Mesodermal cell (in vitro differentiated cells): ENCODE data around the gene SOWAHB.

ENCODE experiments used
- H3K27ac ChIP-seq: 2 replicates; pipeline ENCODE4 v1.7.0; 2013; ENCODE audit warnings: mild to moderate bottlenecking, low read depth, low read length, moderate library complexity; ENCODE audit not compliant: severe bottlenecking
- H3K36me3 ChIP-seq: 2 replicates; pipeline ENCODE4 v1.7.1; 2013; ENCODE audit warnings: mild to moderate bottlenecking, low read length, moderate library complexity; ENCODE audit not compliant: control insufficient read depth, insufficient read depth
- H3K4me1 ChIP-seq: one replicate; pipeline ENCODE4 v1.7.1; 2013; ENCODE audit warnings: mild to moderate bottlenecking, low read length; ENCODE audit not compliant: insufficient read depth, control insufficient read depth, poor library complexity, severe bottlenecking
- H3K4me3 ChIP-seq: 2 replicates; pipeline ENCODE4 v1.7.0; 2013; ENCODE audit warnings: low read length, control low read depth, mild to moderate bottlenecking; ENCODE audit not compliant: insufficient read depth, poor library complexity, severe bottlenecking; ENCODE audit errors: extremely low read depth
- H3K9me3 ChIP-seq: 2 replicates; pipeline ENCODE4 v1.7.1; 2013; ENCODE audit warnings: mild to moderate bottlenecking, low read length, moderate library complexity; ENCODE audit not compliant: control insufficient read depth
- WGBS, 2 experiments: methylation state at CpG; one replicate each; pipeline ENCODE4 v1.1.5; 2013; ENCODE audit warnings: missing lambda C conversion rate in 2 of 2; ENCODE audit not compliant: insufficient coverage in 2 of 2; 5-methylcytosine and 5-hydroxymethylcytosine counted together

The SOWAHB gene

DNA sequence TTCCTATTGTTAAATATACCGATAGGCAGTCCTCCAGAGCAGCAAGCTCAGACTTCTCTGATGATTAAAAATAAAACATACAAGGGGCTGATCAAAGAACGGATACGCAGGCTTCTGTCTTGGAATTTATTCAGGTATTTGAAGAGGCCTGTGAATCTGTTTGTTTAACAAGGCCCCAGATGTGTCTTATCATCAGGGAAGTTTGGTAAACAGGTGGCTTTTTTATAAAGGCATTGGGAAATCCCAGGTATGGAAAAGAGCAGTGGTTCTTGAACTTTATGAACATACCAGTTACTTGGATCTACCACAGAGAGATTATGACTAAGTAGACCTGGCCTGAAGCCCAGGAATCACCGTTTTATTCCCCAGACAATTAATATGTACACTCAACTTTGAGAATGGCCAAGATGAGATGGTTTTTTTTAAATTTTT lies 47.9 kb downstream of the SOWAHB start:
- H3K9me3 ChIP-seq = peaks cover 8% of the 10 kb centered on the region
- H3K36me3 ChIP-seq = no peaks in the 10 kb centered on the region
- WGBS, 2 experiments = 86 to 92% methylated on average over 3 of the region's 4 CpGs
- H3K4me1 ChIP-seq = no peaks in the 10 kb centered on the region
- no peak overlapping the region for H3K27ac ChIP-seq
- no peak overlapping the region for H3K4me3 ChIP-seq
